ENCODE results near the gene RTKN. TPM values are rescaled to one million over a fixed set of nuclear protein-coding genes. Genes with fewer than 3 reads are reported as not detected.
A peak's percentile ranks its signal among the peaks of the same experiment; 100 is the strongest.

RTKN gene
- total and polyA plus RNA-seq, 2 of the 13 experiments (the other 11 are each of a cell fraction or from before 2014, with no cell fraction given): 159 to 166 TPM

GRCh38 chr2:74481961-74482800 lies 40.4 kb upstream of the RTKN start (continued):
- TF ChIP-seq NFAT5 (CRISPR knock-in tag; IDR thresholded peaks at IDR 0.05): no peak; the same call in none of the 2 replicates
- TF ChIP-seq ZNF367 (CRISPR knock-in tag; IDR thresholded peaks at IDR 0.05; ENCODE audit: borderline replicate concordance): peak; percentile 55
- TF ChIP-seq AGO1 (IDR thresholded peaks at IDR 0.05; ENCODE audit: low read depth, low read length, poor library complexity, severe bottlenecking): peak; percentile 81
- no peak for TF ChIP-seq ZNF512 (CRISPR knock-in tag; IDR thresholded peaks at IDR 0.05)
- TF ChIP-seq ZNF784 (CRISPR knock-in tag; IDR thresholded peaks at IDR 0.05; ENCODE audit: borderline replicate concordance): peak; percentile 79; the same call in 1 of the 2 replicates
- TF ChIP-seq THAP8 (CRISPR knock-in tag; IDR thresholded peaks at IDR 0.05; ENCODE audit: borderline replicate concordance): no peak; the same call in none of the 2 replicates
- TF ChIP-seq THAP11 (CRISPR knock-in tag; IDR thresholded peaks at IDR 0.05): no peak
- no peak for TF ChIP-seq HMG20A (CRISPR knock-in tag; IDR thresholded peaks at IDR 0.05; ENCODE audit: borderline replicate concordance)
- TF ChIP-seq ZNF816 (CRISPR knock-in tag; IDR thresholded peaks at IDR 0.05; ENCODE audit: borderline replicate concordance): no peak
- no peak for TF ChIP-seq ZGPAT (CRISPR knock-in tag; IDR thresholded peaks at IDR 0.05)
- TF ChIP-seq ZNF710 (CRISPR knock-in tag; IDR thresholded peaks at IDR 0.05; ENCODE audit: borderline replicate concordance): peak; percentile 57; the same call in 1 of the 2 replicates
- TF ChIP-seq SMARCE1 (IDR thresholded peaks at IDR 0.05; ENCODE audit: borderline replicate concordance): no peak
